ENCODE measurements around the gene MAP3K21.

Gene MAP3K21

GRCh38 chr1:233394860-233395717, 67.6 kb downstream of the MAP3K21 start:
- no peak overlapping the region for H3K27ac ChIP-seq
- POLR2A ChIA-PET (ENCODE audit: low non-redundant PET), result no interaction called here
- CTCF ChIA-PET, result interaction anchor here (0.6 to 0.8 kb wide), 4 partner anchors 10 to 562 kb away, joined by 3 to 6 read pairs (median 4); no protein-coding TSS in a partner anchor

GRCh38 chr1:233395863-233396646, 68.5 kb downstream of the MAP3K21 start:
- CTCF ChIA-PET, result interaction anchor here (0.5 to 0.8 kb wide), 2 partner anchors 45 to 1003 kb away, joined by 3 to 6 read pairs; no protein-coding TSS in a partner anchor
- no peak overlapping the region for H3K27ac ChIP-seq
- POLR2A ChIA-PET (ENCODE audit: low non-redundant PET), result no interaction called here
- TF ChIP-seq CTCF (conservative IDR thresholded peaks at IDR 0.05; ENCODE audit: low read depth), result no peak
- DNase-seq (ENCODE audit: low spot score), result no peak

More at GRCh38 chr1:233394860-233395717, 67.6 kb downstream of the MAP3K21 start:
- TF ChIP-seq CTCF (conservative IDR thresholded peaks at IDR 0.05; ENCODE audit: low read depth), result peak; percentile 89
- DNase-seq (ENCODE audit: low spot score), result peak; percentile 68

- POLR2A ChIA-PET (ENCODE audit: low non-redundant PET), result no interaction called here
- no peak for DNase-seq (ENCODE audit: low spot score)
- CTCF ChIA-PET, result no interaction called here
Measured at GRCh38 chr1:233406339-233406960, 78.9 kb downstream of the MAP3K21 start.

GRCh38 chr1:233406994-233407631, 79.6 kb downstream of the MAP3K21 start:
- ChIA-PET POLR2A (ENCODE audit: low non-redundant PET) (no interaction called here), CTCF (no interaction called here)
- no peak for DNase-seq (ENCODE audit: low spot score)
- TF ChIP-seq CTCF (conservative IDR thresholded peaks at IDR 0.05; ENCODE audit: low read depth), result no peak
- H3K27ac ChIP-seq, result no peak overlapping the region

More at GRCh38 chr1:233406339-233406960, 78.9 kb downstream of the MAP3K21 start:
- H3K27ac ChIP-seq, result no peak overlapping the region
- TF ChIP-seq CTCF (conservative IDR thresholded peaks at IDR 0.05; ENCODE audit: low read depth), result no peak

GRCh38 chr1:233409540-233409939, 82.0 kb downstream of the MAP3K21 start:
- no peak for TF ChIP-seq CTCF (conservative IDR thresholded peaks at IDR 0.05; ENCODE audit: low read depth)
- no peak overlapping the region for H3K27ac ChIP-seq
- ChIA-PET CTCF (no interaction called here), POLR2A (ENCODE audit: low non-redundant PET) (no interaction called here)
- no peak for DNase-seq (ENCODE audit: low spot score)

- CTCF ChIA-PET, result interaction anchor here (0.6 kb wide), 2 partner anchors 244 to 1712 kb away, joined by 3 read pairs; no protein-coding TSS in a partner anchor
Measured at GRCh38 chr1:233410906-233411305, 83.4 kb downstream of the MAP3K21 start.

More at GRCh38 chr1:233410906-233411305, 83.4 kb downstream of the MAP3K21 start:
- POLR2A ChIA-PET (ENCODE audit: low non-redundant PET), result no interaction called here
- DNase-seq (ENCODE audit: low spot score), result no peak
- TF ChIP-seq CTCF (conservative IDR thresholded peaks at IDR 0.05; ENCODE audit: low read depth), result no peak
- H3K27ac ChIP-seq, result no peak overlapping the region
